Activated gamma-delta T cell (primary cell): ENCODE measurements around the gene BTG4.

Source experiments
- DNase-seq: peaks from one replicate; lab custom pipeline; 2025; lab: John Stamatoyannopoulos, UW

BTG4 gene

DNA sequence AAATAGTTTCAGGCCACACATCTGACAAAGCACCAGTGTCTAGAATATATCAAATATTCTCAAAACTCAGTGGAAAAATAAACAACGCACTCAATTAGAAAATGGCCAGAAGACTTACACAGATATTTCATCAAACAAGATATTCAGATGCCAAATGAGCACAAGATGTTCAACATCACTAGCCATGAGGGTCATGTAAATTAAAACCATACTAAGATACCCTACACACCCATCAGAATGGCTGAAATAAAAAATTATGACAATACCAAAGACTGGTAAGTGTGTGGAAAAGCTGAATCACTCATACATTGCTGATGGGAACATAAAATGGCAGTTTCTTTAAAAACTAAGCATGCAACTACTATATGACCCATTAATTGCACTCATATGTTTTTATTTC is 21.7 kb downstream of the BTG4 start:
- no peak for DNase-seq

- no peak for DNase-seq
Measured at GRCh38 chr11:111483431-111483830, 28.8 kb downstream of the BTG4 start.

DNA sequence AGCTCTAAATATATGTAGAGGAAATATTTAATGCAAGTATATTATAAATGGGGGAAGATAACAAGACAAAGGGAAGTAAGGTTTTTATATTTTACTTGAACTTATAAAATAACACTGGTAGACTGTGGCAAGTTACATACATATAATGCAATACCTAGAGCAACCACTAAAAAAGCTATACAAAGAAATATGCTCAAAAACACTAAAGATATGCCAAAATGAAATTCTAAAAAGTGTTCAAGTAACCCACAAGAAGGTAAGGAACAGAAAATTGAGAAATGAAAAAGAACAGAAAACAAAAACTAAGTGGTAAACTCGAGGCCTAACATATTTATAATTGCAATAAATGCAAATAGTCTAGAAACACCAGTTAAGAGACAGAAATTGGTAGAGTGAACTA is 32.5 kb downstream of the BTG4 start:
- no peak for DNase-seq

DNA sequence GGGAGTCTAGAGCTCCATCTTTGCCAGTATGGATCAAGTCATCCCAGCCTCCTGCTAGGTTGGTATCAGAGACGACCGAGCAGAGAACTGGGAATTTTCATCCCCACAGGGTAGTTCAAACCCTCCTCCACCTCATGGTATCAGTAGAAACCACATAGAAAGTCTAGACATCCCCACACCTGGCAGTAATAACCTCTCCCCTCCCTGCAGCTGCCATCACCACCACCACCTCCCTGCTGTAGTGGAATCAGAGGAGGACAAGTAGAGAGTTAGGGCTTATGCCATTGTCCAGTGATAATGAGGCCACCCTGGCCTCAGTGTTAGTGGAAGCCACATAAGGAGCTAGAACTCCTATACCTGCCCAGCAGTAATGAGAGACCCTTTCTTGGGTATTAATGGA is 34.3 kb downstream of the BTG4 start:
- no peak for DNase-seq

DNA sequence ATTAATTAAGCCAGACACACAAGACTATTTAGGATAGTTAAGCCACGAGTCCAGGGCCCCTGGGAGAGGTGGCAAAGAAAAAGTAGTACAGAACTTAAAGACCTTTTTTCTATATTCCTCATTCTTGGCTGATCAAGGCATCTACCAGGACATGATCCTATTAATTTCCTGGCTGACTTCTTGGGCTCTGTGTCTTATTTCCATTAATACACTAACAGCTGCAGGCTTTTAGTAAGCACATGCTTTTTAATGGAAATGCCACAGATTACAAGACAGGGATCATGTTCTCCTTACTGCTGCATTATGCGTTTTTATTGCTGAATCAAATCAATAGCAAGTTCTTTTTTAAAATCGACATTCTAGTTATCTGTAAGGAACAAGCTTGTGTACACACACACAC is 35.2 kb downstream of the BTG4 start:
- no peak for DNase-seq

GRCh38 chr11:111476366-111476765 is 35.8 kb downstream of the BTG4 start:
- DNase-seq, result no peak

DNA sequence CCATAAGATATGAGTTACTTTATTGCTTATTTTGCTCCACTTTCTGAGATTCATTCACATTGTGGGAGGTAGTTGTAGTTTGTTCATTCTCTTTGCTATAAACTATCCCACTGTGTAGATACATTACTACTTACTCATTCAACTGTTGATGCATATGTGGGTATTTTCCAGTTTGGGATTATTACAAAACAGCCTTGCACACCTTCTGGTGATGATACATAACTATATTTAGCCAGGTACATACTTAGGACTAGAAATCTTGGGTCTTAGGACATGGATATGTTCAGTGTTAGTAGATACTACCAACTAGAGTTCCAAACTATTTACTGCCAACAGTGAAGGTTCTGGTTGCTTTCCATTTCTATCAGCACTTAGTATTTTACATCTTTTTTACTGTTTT is 37.8 kb downstream of the BTG4 start:
- no peak for DNase-seq

- no peak for DNase-seq
Measured at GRCh38 chr11:111472228-111472627, 40.0 kb downstream of the BTG4 start.

DNA sequence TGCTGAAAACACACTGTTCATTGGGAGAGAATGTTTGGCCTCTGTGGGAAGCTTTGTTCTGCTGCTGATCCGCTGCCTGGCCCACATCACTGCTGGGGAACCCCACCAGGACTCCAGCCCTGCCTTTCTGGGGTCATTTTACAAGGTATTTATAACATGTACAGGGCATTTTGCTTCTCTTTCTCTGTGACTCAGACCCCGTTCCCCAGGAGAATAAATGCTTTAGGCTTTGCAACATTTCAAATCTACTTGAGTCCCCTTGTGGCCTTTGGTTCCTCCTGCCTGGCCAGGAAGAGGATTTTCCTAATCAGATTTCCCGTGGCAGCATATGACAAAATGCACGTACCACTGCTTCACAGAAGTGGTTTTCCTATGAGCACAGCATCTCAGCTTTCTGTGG is 43.0 kb downstream of the BTG4 start:
- DNase-seq, result no peak

DNA sequence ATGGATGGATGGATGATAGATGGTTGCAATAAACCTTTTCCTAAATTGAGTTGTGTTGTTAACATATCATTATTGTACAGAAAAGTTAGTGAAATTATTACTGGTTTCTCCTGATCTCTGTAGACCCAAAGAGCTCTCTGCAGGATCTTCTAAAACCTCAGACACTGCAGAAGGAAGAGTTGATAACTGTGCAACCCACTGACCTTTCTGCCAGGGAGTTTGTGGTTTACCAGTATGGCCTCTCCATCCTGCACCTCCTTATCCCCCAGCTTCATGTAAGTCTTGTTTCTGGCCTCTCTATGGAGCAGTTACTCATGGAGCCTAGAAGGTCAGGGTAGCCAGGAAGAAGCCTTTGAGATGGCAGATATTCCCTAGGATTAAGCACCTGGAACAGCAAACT is 45.6 kb downstream of the BTG4 start:
- no peak for DNase-seq

GRCh38 chr11:111465400-111465799 is 46.8 kb downstream of the BTG4 start:
- no peak for DNase-seq

GRCh38 chr11:111463276-111463675 is 48.9 kb downstream of the BTG4 start:
- no peak for DNase-seq

DNA sequence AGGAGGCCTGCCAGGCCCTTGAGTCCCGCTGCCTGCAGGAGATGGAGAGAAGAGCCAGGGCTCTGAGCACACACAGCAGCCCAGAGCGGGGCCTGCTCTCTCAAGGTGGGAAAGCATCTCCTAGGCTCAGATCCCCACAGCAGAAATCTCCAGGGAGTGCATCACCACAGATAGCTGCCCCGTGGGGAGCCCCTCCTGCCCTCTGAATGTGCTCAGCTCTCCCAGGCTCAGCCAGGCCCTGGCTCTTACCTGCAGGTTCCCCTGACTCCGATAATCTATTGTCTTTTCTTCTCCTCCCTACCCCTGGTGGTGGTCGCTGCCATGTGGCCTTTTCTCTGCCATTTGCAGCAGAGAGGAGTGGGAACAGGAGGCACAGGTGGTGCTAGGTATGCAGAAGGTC is 49.9 kb downstream of the BTG4 start:
- DNase-seq, result no peak

DNA sequence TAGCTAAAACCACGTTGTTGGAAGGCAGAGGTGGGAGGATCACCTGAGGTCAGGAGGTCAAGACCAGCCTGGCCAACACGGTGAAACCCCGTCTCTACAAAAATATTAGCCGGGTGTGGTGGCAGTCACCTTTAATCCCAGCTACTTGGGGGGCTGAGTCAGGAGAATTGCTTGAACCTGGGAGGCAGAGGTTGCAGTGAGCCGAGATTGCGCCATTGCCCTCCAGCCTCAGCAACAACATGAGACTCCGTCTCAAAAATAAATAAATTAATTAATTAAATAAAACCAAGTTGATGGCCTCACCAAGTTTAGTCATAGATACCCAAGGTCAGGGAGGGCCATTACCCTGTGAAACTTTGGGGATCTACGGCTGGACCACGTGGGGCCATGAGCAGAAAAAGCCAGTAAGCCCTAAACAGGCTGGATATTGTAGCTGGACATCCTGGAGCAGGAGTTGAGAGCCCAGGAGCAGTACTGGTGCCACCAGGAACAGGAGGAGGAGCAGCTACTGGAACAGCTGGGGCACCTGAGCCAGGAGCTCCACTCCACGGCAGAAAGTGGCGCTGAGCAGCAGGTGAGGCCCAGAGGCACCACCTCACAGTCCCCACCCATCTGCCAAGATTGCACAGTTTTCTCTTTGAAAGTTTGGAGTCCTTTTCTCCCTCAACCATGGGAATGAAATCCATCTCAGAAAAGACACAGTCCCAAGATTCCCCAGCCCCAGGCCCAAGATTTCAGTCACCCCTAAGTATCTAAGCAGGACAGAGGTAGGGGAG is 50.5 kb downstream of the BTG4 start:
- DNase-seq, result no peak

- DNase-seq, result no peak
Measured at GRCh38 chr11:111460856-111461255, 51.3 kb downstream of the BTG4 start.

DNA sequence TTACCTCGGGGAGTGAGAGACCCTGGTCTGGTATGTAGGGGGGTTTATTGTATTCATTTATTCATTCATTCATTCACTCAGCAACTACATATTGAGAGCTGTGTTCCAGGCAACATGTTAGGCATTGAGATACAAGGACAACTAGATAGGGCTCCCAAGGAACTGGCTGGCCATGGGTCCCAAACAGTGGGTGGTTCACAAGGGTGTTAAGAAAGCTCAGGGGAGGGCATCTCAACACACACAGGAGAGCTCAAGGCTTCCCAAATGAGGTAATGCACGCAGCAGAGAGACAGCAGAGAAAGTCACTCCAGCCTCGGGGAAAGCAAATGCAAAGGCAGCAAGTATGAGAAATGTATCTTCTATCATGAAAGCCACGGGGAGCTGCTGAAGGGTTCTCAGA is 51.8 kb downstream of the BTG4 start:
- DNase-seq, result no peak

GRCh38 chr11:111459506-111460270 is 52.5 kb downstream of the BTG4 start:
- no peak for DNase-seq

DNA sequence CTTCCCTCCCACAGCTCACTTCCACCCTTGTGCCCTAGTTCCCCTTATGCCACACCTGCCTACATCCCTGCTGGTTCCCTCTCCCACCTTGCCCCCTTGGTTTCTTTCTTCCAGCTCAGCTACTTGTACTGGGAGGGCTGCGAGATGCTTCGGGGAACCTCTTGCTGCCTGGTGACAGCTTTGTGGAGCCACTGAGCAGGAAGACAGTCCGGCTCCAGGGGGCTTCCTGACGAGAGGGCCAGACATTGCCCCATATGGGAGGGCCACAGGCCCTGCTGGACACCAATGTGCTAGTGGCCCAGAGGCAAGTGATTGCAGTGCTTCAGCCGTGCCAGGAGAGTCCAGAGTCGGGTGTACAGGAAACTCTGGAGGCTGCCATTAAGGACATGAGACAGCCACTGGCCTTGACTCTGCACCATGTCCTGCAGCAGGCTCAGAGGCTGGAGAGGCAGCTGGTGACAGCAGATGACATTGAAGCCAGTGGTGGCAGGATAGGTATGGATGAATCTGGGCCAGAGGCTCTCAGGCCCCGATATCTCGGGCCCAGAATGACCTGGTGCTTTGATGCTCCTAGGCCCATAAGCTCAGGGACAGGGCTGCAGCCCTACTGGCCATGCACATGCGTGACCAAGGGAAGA is 54.3 kb downstream of the BTG4 start:
- no peak for DNase-seq

GRCh38 chr11:111456859-111457730 is 55.1 kb downstream of the BTG4 start:
- DNase-seq, result no peak

DNA sequence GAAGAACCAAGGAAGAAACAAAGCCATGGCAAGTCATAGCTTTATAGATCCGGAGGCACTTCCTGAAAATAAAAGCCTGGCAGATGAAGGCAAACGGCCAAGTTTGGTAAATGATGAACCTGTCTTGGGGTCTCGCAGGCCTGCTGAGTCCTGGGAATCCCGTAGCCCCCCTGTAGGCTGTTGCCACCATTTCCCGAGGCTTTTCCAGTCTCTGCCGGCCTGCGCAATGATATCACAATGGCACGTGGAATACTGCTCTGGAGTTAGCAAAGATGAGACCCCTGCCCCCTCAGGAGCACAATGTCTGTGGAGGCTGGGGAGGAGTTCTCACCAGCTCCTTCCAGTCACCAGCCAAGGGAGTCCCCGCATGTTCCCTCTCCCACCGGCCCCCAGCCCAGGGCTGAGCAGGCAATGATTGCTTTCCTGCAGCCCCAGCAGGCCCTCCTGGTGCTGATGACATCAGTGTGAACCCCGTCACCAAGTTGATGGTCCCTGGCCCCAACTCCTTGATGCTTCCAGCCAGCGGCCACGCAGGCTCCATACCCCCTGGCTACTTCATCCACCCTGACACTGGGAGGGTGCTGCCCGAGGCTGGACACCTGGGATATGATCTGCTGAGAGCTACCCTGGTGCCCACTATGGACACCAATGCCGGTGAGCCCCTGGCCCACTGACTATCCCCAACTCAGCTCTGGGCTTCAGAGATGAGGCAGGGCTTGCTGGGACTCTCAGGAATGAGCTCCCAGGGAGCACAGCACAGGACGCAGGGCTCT is 55.9 kb downstream of the BTG4 start:
- DNase-seq, result no peak
